OCI-LY7 (cell line): ENCODE data around the gene SDHC. TPM values are rescaled to one million over a fixed set of nuclear protein-coding genes. Genes with fewer than 3 reads are reported as not detected.
"Not testable (repeated sequence)": the region's sequence is repeated elsewhere in the genome, so short reads cannot be mapped to it uniquely, and the experiment has no call there.

Experiments used
- BruUV-seq: library from RNA; stranded (reverse); fragments of 400-500 nt; replicated peaks from 2 replicates; lab custom pipeline; 2021; lab: Mats Ljungman, UMichigan
- CTCF ChIA-PET: fragments of 300-600 bp; sonication (Branson Sonifier 250); formaldehyde crosslinking; loops from one replicate; lab custom pipeline; 2022; ENCODE audit warnings: antibody characterized with exemption; ENCODE audit not compliant: unreplicated experiment; lab: Charles Lee
- POLR2A ChIA-PET: fragments of 300-600 bp; sonication (Branson Sonifier 250); formaldehyde crosslinking; loops from one replicate; lab custom pipeline; 2022; ENCODE audit warnings: antibody characterized with exemption; lab: Charles Lee
- DNase-seq: peaks from one replicate; pipeline ENCODE4 v3.0.0-alpha.2; 2015; ENCODE audit warnings: low spot score
- H2AFZ ChIP-seq: fragments of 200-600 bp; sonication (generic), shearing (Covaris generic); 2 replicates; pipeline ENCODE4 v1.6.1; 2014; ENCODE audit warnings: mild to moderate bottlenecking, antibody characterized with exemption, low read length, moderate library complexity
- H3K27ac ChIP-seq: fragments of 200-600 bp; sonication (generic); 2 replicates; pipeline ENCODE4 v1.5.1; 2014; ENCODE audit warnings: mixed run types, low read depth, mild to moderate bottlenecking, moderate library complexity, low read length, inconsistent platforms; ENCODE audit not compliant: poor library complexity, severe bottlenecking
- H3K36me3 ChIP-seq: fragments of 200-600 bp; sonication (generic); 2 replicates; pipeline ENCODE4 v1.6.1; 2014; ENCODE audit warnings: mild to moderate bottlenecking, antibody characterized with exemption, low read length, moderate library complexity, mixed read lengths; ENCODE audit not compliant: insufficient read depth
- H3K4me1 ChIP-seq: fragments of 200-600 bp; sonication (generic); 2 replicates; pipeline ENCODE4 v1.5.1; 2014; ENCODE audit warnings: mild to moderate bottlenecking, low read length; ENCODE audit not compliant: insufficient read depth, poor library complexity, severe bottlenecking
- H3K4me2 ChIP-seq: fragments of 200-600 bp; sonication (generic); 2 replicates; pipeline ENCODE4 v1.6.1; 2014; ENCODE audit warnings: mild to moderate bottlenecking, low read length
- H3K4me3 ChIP-seq: fragments of 200-600 bp; sonication (generic); 2 replicates; pipeline ENCODE4 v1.5.1; 2014; ENCODE audit warnings: mild to moderate bottlenecking, low read depth, low read length; ENCODE audit not compliant: poor library complexity, severe bottlenecking
- H3K79me2 ChIP-seq: fragments of 200-600 bp; sonication (generic); 2 replicates; pipeline ENCODE4 v1.6.1; 2016; ENCODE audit warnings: low read depth, mild to moderate bottlenecking, low read length, moderate library complexity, mixed read lengths; ENCODE audit not compliant: insufficient read depth
- H3K9me2 ChIP-seq: fragments of 200-600 bp; sonication (generic); 2 replicates; pipeline ENCODE4 v1.6.1; 2016; ENCODE audit warnings: mild to moderate bottlenecking, low read length, mixed read lengths; ENCODE audit not compliant: insufficient read depth
- H3K9me3 ChIP-seq: fragments of 200-600 bp; sonication (generic); 2 replicates; pipeline ENCODE4 v1.6.1; 2014; ENCODE audit warnings: mild to moderate bottlenecking, mixed run types, low read length, mixed read lengths
- H4K20me1 ChIP-seq: fragments of 200-600 bp; sonication (generic); 2 replicates; pipeline ENCODE4 v1.6.1; 2014; ENCODE audit warnings: mild to moderate bottlenecking, antibody characterized with exemption, low read length, moderate library complexity, mixed read lengths; ENCODE audit not compliant: insufficient read depth
- EZH2phosphoT487 ChIP-seq: fragments of 200-600 bp; sonication (generic); IDR thresholded peaks from 2 replicates; pipeline ENCODE4 v1.6.1; 2018; ENCODE audit warnings: low read depth, borderline replicate concordance, mild to moderate bottlenecking, mixed run types, antibody characterized with exemption, low read length, moderate library complexity, mixed read lengths
- intact Hi-C: fragments of 100-400 bp; cut with micrococcal nuclease; formaldehyde crosslinking; loops from one replicate; pipeline ENCODE4 v1.10.0; 2022; ENCODE audit not compliant: unreplicated experiment
- total RNA-seq, 2 experiments: library from RNA; depleted of rRNA in 1 of 2; stranded (reverse); fragments of >200 nt in 1 of 2; shearing (Covaris generic) in 1 of 2; gene quantifications; 2 replicates each; pipeline ENCODE4 v1.2.3, GENCODE V29; 2014 to 2022
- TF ChIP-seq, protein P1 (sequence below): fragments of 200-600 bp; sonication (generic); conservative IDR thresholded peaks from 2 replicates; pipeline ENCODE4 v1.5.1; 2014; ENCODE audit warnings: mild to moderate bottlenecking, antibody characterized with exemption, low read length, moderate library complexity, mixed read lengths

Gene SDHC
- total RNA-seq, 2 experiments from 2014 or later = 20.6 to 175 TPM

- Histone ChIP-seq H3K4me3 (no peak overlapping the region), H2AFZ (no peak overlapping the region), H3K9me2 (no peaks in the 10 kb centered on the region), H3K4me1 (peaks cover 15% of the 10 kb centered on the region), H3K79me2 (no peaks in the 10 kb centered on the region), H3K27ac (no peak overlapping the region), H3K9me3 (no peaks in the 10 kb centered on the region), H3K36me3 (no peaks in the 10 kb centered on the region), H4K20me1 (no peaks in the 10 kb centered on the region), H3K4me2 (no peak overlapping the region)
- no peak for DNase-seq
- intact Hi-C loops = loop anchor here (10.0 kb wide), 1 partner anchor 53 kb away; no protein-coding TSS in a partner anchor
- ChIA-PET CTCF (interaction anchor here (1.4 kb wide), 1 partner anchor 9 kb away, joined by 3 read pairs; no protein-coding TSS in a partner anchor), POLR2A (interaction anchor here (1.3 kb wide), 1 partner anchor 9 kb away, joined by 6 read pairs; no protein-coding TSS in a partner anchor)
- TF ChIP-seq, protein P1, sequence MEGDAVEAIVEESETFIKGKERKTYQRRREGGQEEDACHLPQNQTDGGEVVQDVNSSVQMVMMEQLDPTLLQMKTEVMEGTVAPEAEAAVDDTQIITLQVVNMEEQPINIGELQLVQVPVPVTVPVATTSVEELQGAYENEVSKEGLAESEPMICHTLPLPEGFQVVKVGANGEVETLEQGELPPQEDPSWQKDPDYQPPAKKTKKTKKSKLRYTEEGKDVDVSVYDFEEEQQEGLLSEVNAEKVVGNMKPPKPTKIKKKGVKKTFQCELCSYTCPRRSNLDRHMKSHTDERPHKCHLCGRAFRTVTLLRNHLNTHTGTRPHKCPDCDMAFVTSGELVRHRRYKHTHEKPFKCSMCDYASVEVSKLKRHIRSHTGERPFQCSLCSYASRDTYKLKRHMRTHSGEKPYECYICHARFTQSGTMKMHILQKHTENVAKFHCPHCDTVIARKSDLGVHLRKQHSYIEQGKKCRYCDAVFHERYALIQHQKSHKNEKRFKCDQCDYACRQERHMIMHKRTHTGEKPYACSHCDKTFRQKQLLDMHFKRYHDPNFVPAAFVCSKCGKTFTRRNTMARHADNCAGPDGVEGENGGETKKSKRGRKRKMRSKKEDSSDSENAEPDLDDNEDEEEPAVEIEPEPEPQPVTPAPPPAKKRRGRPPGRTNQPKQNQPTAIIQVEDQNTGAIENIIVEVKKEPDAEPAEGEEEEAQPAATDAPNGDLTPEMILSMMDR = no peak
- TF ChIP-seq EZH2phosphoT487 = no peak
- BruUV-seq = no TSS peak
Observed at GRCh38 chr1:161391611-161392010, 77.4 kb downstream of the SDHC start.

- TF ChIP-seq, protein P1 = no peak
- no peak for TF ChIP-seq EZH2phosphoT487
- H4K20me1 ChIP-seq = no peaks in the 10 kb centered on the region
- H3K9me3 ChIP-seq = no peaks in the 10 kb centered on the region
- no peak overlapping the region for H3K27ac ChIP-seq
- intact Hi-C loops = loop anchor here (10.0 kb wide), 1 partner anchor 52 kb away; no protein-coding TSS in a partner anchor
- H3K4me2 ChIP-seq = no peak overlapping the region
- no TSS peak for BruUV-seq
- no peaks in the 10 kb centered on the region for H3K36me3 ChIP-seq
- ChIA-PET CTCF (no interaction called here), POLR2A (no interaction called here)
- no peaks in the 10 kb centered on the region for H3K9me2 ChIP-seq
- H3K4me1 ChIP-seq = peaks cover 19% of the 10 kb centered on the region
- H2AFZ ChIP-seq = no peak overlapping the region
- no peak overlapping the region for H3K4me3 ChIP-seq
- DNase-seq = no peak
- no peaks in the 10 kb centered on the region for H3K79me2 ChIP-seq
Observed at GRCh38 chr1:161393151-161393550, 79.0 kb downstream of the SDHC start.

DNA sequence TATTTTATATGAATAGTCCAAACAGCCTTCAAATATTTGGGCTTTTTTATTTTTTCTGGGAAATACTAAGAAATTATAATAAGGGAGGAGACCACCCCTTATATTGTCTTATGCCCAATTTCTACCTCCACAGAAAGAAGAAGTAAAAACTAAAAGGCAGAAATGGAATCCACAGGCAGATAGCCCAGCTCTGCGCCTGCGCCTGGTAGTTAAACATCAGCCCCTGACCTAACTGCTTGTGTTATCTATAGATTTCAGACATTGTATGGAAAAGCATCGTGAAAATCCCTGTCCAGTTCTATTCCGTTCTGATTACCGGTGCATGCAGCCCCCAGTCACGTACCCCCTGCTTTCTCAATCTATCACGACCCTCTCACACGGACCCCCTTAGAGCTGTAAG, 82.9 kb downstream of the SDHC start:
- H3K27ac ChIP-seq, H2AFZ ChIP-seq, H3K9me2 ChIP-seq, H4K20me1 ChIP-seq, BruUV-seq, H3K36me3 ChIP-seq, H3K4me2 ChIP-seq, POLR2A ChIA-PET, H3K79me2 ChIP-seq, H3K4me3 ChIP-seq, CTCF ChIA-PET, H3K9me3 ChIP-seq, DNase-seq: not testable (repeated sequence)
- intact Hi-C loops = loop anchor here (10.0 kb wide), 1 partner anchor 48 kb away; no protein-coding TSS in a partner anchor
- H3K4me1 ChIP-seq = peaks cover 17% of the 10 kb centered on the region
